HEK293 (cell line): ENCODE data around the gene KNG1.

ENCODE experiments used
- CTCF ChIA-PET: fragments of 350-600 bp; formaldehyde crosslinking; extraction: SDS; loops from one replicate; lab custom pipeline; 2021; ENCODE audit warnings: antibody characterized with exemption; lab: Yijun Ruan, JAX
- POLR2A ChIA-PET: fragments of 300-600 bp; formaldehyde crosslinking; extraction: SDS; loops from one replicate; lab custom pipeline; 2020; ENCODE audit warnings: antibody characterized with exemption, inconsistent platforms; lab: Yijun Ruan, JAX
- H3K27ac ChIP-seq: fragments of 200-500 bp; sonication (Bioruptor generic); 2 replicates; pipeline ENCODE4 v1.5.1; 2014; ENCODE audit warnings: low read depth, low read length, control low read depth, inconsistent platforms; ENCODE audit errors: extremely low read depth
- H3K36me3 ChIP-seq, 2 experiments: fragments of 200-500 bp in 1 of 2; sonication (Bioruptor generic) in 1 of 2; 1 replicate in 1 of 2; 2 replicates in 1 of 2; pipeline ENCODE4 v1.5.1; 2014 to 2017; ENCODE audit warnings: inconsistent platforms in 2 of 2, low read length in 2 of 2; ENCODE audit not compliant: control insufficient read depth in 2 of 2, insufficient read depth in 1 of 2
- H3K4me1 ChIP-seq: fragments of 200-500 bp; sonication (Bioruptor generic); 2 replicates; pipeline ENCODE4 v1.5.1; 2014; ENCODE audit warnings: mild to moderate bottlenecking, low read length, inconsistent platforms; ENCODE audit not compliant: control insufficient read depth, insufficient read depth
- H3K4me3 ChIP-seq: 2 replicates; pipeline ENCODE4 v1.5.1; 2011; ENCODE audit warnings: low read depth, mild to moderate bottlenecking, control low read depth, low read length, moderate library complexity
- H3K9me3 ChIP-seq: fragments of 200-500 bp; sonication (Bioruptor generic); 2 replicates; pipeline ENCODE4 v1.5.1; 2014; ENCODE audit warnings: low read depth, low read length, inconsistent platforms; ENCODE audit not compliant: control insufficient read depth, insufficient read depth
- BCL6B ChIP-seq: fragments of 450-650 bp; formaldehyde crosslinking; IDR thresholded peaks from 2 replicates; pipeline ENCODE4 v1.5.1; 2017; ENCODE audit warnings: missing biosample characterization, missing genetic modification characterization
- GLI4 ChIP-seq: fragments of 450-650 bp; formaldehyde crosslinking; IDR thresholded peaks from 2 replicates; pipeline ENCODE4 v1.5.1; 2016; ENCODE audit warnings: missing biosample characterization, missing genetic modification characterization
- GLIS1 ChIP-seq: fragments of 450-650 bp; formaldehyde crosslinking; IDR thresholded peaks from 2 replicates; pipeline ENCODE4 v1.5.1; 2016; ENCODE audit warnings: missing biosample characterization, missing genetic modification characterization
- INSM2 ChIP-seq: fragments of 450-650 bp; formaldehyde crosslinking; IDR thresholded peaks from 2 replicates; pipeline ENCODE4 v1.5.1; 2016; ENCODE audit warnings: missing biosample characterization, missing genetic modification characterization
- KLF7 ChIP-seq: fragments of 450-650 bp; formaldehyde crosslinking; IDR thresholded peaks from 2 replicates; pipeline ENCODE4 v1.5.1; 2016; ENCODE audit warnings: missing biosample characterization, missing genetic modification characterization, borderline replicate concordance
- TSHZ1 ChIP-seq: fragments of 450-650 bp; formaldehyde crosslinking; IDR thresholded peaks from 2 replicates; pipeline ENCODE4 v1.5.1; 2016; ENCODE audit warnings: missing biosample characterization, missing genetic modification characterization, borderline replicate concordance
- YY1 ChIP-seq: fragments of 450-650 bp; formaldehyde crosslinking; IDR thresholded peaks from 2 replicates; pipeline ENCODE4 v1.5.1; 2018; ENCODE audit warnings: missing biosample characterization, missing genetic modification characterization
- YY2 ChIP-seq: fragments of 450-650 bp; formaldehyde crosslinking; IDR thresholded peaks from 2 replicates; pipeline ENCODE4 v1.5.1; 2016; ENCODE audit warnings: missing biosample characterization, missing genetic modification characterization
- ZBTB17 ChIP-seq: fragments of 450-650 bp; formaldehyde crosslinking; IDR thresholded peaks from 2 replicates; pipeline ENCODE4 v1.5.1; 2016; ENCODE audit warnings: missing biosample characterization, missing genetic modification characterization
- ZBTB44 ChIP-seq: fragments of 450-650 bp; IDR thresholded peaks from 2 replicates; pipeline ENCODE4 v1.5.1; 2018; ENCODE audit warnings: missing biosample characterization, mild to moderate bottlenecking, missing genetic modification characterization
- ZNF133 ChIP-seq: fragments of 450-650 bp; formaldehyde crosslinking; IDR thresholded peaks from 2 replicates; pipeline ENCODE4 v1.5.1; 2016; ENCODE audit warnings: missing biosample characterization, missing genetic modification characterization
- ZNF157 ChIP-seq: fragments of 450-650 bp; formaldehyde crosslinking; IDR thresholded peaks from 2 replicates; pipeline ENCODE4 v1.5.1; 2016; ENCODE audit warnings: missing biosample characterization, missing genetic modification characterization
- ZNF23 ChIP-seq: fragments of 450-650 bp; formaldehyde crosslinking; IDR thresholded peaks from 2 replicates; pipeline ENCODE4 v1.5.1; 2016; ENCODE audit warnings: missing biosample characterization, missing genetic modification characterization, borderline replicate concordance
- ZNF239 ChIP-seq: fragments of 450-650 bp; formaldehyde crosslinking; IDR thresholded peaks from 2 replicates; pipeline ENCODE4 v1.5.1; 2016; ENCODE audit warnings: missing biosample characterization, missing genetic modification characterization
- ZNF398 ChIP-seq: fragments of 450-650 bp; formaldehyde crosslinking; IDR thresholded peaks from 2 replicates; pipeline ENCODE4 v1.5.1; 2017; ENCODE audit warnings: missing biosample characterization, missing genetic modification characterization
- ZNF473 ChIP-seq: fragments of 450-650 bp; formaldehyde crosslinking; IDR thresholded peaks from 2 replicates; pipeline ENCODE4 v1.5.1; 2017; ENCODE audit warnings: missing biosample characterization, missing genetic modification characterization
- ZNF549 ChIP-seq: fragments of 450-650 bp; IDR thresholded peaks from 2 replicates; pipeline ENCODE4 v1.5.1; 2018; ENCODE audit warnings: missing biosample characterization, missing genetic modification characterization, mild to moderate bottlenecking, inconsistent platforms, moderate library complexity
- ZNF561 ChIP-seq: fragments of 450-650 bp; IDR thresholded peaks from 2 replicates; pipeline ENCODE4 v1.5.1; 2018; ENCODE audit warnings: missing biosample characterization, missing genetic modification characterization, borderline replicate concordance
- ZNF629 ChIP-seq: fragments of 450-650 bp; formaldehyde crosslinking; IDR thresholded peaks from 2 replicates; pipeline ENCODE4 v1.5.1; 2017; ENCODE audit warnings: missing biosample characterization, missing genetic modification characterization
- TF ChIP-seq, protein P1 (sequence below): fragments of 450-650 bp; formaldehyde crosslinking; IDR thresholded peaks from 2 replicates; pipeline ENCODE4 v1.5.1; 2016; ENCODE audit warnings: missing biosample characterization, missing genetic modification characterization

The KNG1 gene

GRCh38 chr3:186754871-186755270 is 37.7 kb downstream of the KNG1 start (continued):
- TF ChIP-seq ZBTB44 (tag by site-specific recombination) (no peak), INSM2 (tag by site-specific recombination) (no peak), KLF7 (tag by site-specific recombination) (no peak), BCL6B (tag by site-specific recombination) (no peak), ZNF23 (tag by site-specific recombination) (no peak), YY2 (tag by site-specific recombination) (no peak), ZNF239 (tag by site-specific recombination) (no peak)

DNA sequence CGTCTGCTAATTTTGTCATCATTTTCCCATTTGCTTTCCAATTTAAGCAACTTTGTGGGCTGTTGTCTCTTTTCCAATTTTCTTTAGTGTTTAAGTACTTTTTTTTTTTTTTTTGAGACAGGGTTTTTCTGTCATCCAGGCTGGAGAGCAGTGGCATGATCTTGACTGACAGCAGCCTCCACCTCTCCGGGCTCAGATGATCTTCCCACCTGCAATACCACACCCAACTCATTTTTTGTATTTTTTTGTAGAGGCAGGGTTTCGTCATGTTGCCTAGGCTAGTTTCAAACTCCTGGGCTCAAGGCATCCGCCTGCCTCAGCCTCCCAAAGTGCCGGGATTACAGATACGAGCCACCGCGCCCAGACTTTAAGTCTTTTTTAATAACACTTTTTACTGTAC is 40.1 kb downstream of the KNG1 start:
- Histone ChIP-seq H3K4me1 (no peaks in the 10 kb centered on the region), H3K27ac (no peak overlapping the region), H3K36me3 (no peaks in the 10 kb centered on the region), H3K4me3 (no peak overlapping the region), H3K9me3 (no peaks in the 10 kb centered on the region)
- ChIA-PET POLR2A (no interaction called here), CTCF (interaction anchor here (0.5 to 0.7 kb wide), 2 partner anchors 140 to 497 kb away, joined by 3 read pairs; no protein-coding TSS in a partner anchor)
- TF ChIP-seq ZNF473 (tag by site-specific recombination) (no peak), ZBTB17 (tag by site-specific recombination) (no peak), GLI4 (tag by site-specific recombination) (no peak), ZNF398 (tag by site-specific recombination) (no peak)

GRCh38 chr3:186757686-186758220 is 40.6 kb downstream of the KNG1 start:
- Histone ChIP-seq H3K4me1 (no peaks in the 10 kb centered on the region), H3K27ac (no peak overlapping the region), H3K4me3 (no peak overlapping the region), H3K36me3 (no peaks in the 10 kb centered on the region), H3K9me3 (no peaks in the 10 kb centered on the region)
- ChIA-PET POLR2A (no interaction called here), CTCF (no interaction called here)
- TF ChIP-seq, protein P1, sequence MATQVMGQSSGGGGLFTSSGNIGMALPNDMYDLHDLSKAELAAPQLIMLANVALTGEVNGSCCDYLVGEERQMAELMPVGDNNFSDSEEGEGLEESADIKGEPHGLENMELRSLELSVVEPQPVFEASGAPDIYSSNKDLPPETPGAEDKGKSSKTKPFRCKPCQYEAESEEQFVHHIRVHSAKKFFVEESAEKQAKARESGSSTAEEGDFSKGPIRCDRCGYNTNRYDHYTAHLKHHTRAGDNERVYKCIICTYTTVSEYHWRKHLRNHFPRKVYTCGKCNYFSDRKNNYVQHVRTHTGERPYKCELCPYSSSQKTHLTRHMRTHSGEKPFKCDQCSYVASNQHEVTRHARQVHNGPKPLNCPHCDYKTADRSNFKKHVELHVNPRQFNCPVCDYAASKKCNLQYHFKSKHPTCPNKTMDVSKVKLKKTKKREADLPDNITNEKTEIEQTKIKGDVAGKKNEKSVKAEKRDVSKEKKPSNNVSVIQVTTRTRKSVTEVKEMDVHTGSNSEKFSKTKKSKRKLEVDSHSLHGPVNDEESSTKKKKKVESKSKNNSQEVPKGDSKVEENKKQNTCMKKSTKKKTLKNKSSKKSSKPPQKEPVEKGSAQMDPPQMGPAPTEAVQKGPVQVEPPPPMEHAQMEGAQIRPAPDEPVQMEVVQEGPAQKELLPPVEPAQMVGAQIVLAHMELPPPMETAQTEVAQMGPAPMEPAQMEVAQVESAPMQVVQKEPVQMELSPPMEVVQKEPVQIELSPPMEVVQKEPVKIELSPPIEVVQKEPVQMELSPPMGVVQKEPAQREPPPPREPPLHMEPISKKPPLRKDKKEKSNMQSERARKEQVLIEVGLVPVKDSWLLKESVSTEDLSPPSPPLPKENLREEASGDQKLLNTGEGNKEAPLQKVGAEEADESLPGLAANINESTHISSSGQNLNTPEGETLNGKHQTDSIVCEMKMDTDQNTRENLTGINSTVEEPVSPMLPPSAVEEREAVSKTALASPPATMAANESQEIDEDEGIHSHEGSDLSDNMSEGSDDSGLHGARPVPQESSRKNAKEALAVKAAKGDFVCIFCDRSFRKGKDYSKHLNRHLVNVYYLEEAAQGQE (tag by site-specific recombination): no peak
- no peak for TF ChIP-seq ZNF561
- no peak for TF ChIP-seq ZNF549 (tag by site-specific recombination)
- TF ChIP-seq ZNF629: no peak
- no peak for TF ChIP-seq GLIS1 (tag by site-specific recombination)
- TF ChIP-seq YY1 (tag by site-specific recombination): no peak
- TF ChIP-seq ZNF133: no peak
- no peak for TF ChIP-seq TSHZ1 (tag by site-specific recombination)
- TF ChIP-seq ZNF157 (tag by site-specific recombination): no peak
